Panc1 (cell line): ENCODE data around the gene RENBP.

ENCODE experiments used
- POLR2AphosphoS5 ChIP-seq: IDR thresholded peaks from 2 replicates; pipeline ENCODE4 v1.6.1; 2012; ENCODE audit warnings: mild to moderate bottlenecking, low read depth, low read length, moderate library complexity
- SIN3A ChIP-seq: IDR thresholded peaks from 2 replicates; pipeline ENCODE4 v1.6.1; 2012; ENCODE audit warnings: low read depth, mild to moderate bottlenecking, low read length, moderate library complexity, borderline replicate concordance; ENCODE audit not compliant: insufficient read depth
- TCF7L2 ChIP-seq: IDR thresholded peaks from 2 replicates; pipeline ENCODE4 v1.6.1; 2011; ENCODE audit warnings: mild to moderate bottlenecking, low read depth, low read length, inconsistent platforms
- TF ChIP-seq, protein P1 (sequence below): fragments of 450-650 bp; IDR thresholded peaks from 2 replicates; pipeline ENCODE4 v1.5.1; 2017; ENCODE audit warnings: mild to moderate bottlenecking
- TF ChIP-seq, protein P2 (sequence below), 2 experiments: IDR thresholded peaks; 2 replicates each; pipeline ENCODE4 v1.6.1; 2011 to 2012; ENCODE audit warnings: low read depth in 2 of 2, control low read depth in 1 of 2, low read length in 1 of 2, mild to moderate bottlenecking in 1 of 2, moderate library complexity in 1 of 2; ENCODE audit not compliant: insufficient read depth in 1 of 2

DNA sequence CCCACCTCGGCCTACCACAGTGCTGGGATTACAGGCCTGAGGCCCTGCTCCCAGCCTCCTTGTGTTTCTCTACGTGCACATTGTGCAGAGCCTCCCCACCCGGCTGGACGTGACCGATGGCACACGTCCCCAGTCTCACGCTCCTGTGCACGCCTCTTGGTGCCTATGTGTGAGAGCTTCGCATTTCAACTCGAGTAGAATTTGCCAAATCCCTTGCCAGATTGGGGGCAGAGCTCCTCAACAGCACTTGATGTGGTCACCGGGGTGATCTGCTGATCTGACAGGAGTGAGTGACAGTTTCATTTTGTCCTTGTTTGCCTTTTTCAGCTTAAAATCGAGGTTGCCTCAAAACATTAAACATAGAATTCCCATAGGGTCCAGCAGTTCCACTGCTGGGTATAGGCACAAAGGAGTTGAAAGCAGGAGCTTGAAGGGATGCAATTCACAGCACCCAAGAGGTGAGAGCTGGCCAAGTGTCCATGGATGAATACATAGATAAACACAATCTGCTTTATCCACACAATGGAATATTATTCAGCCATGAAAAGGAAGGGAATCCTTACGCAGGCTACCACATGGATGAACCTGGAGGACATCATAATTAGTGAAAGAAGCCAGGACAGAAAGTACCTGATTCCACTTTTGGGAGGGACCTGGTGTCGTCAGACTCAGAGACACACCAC lies 45.7 kb upstream of the RENBP start:
- TF ChIP-seq POLR2AphosphoS5: no peak
- TF ChIP-seq, protein P1, sequence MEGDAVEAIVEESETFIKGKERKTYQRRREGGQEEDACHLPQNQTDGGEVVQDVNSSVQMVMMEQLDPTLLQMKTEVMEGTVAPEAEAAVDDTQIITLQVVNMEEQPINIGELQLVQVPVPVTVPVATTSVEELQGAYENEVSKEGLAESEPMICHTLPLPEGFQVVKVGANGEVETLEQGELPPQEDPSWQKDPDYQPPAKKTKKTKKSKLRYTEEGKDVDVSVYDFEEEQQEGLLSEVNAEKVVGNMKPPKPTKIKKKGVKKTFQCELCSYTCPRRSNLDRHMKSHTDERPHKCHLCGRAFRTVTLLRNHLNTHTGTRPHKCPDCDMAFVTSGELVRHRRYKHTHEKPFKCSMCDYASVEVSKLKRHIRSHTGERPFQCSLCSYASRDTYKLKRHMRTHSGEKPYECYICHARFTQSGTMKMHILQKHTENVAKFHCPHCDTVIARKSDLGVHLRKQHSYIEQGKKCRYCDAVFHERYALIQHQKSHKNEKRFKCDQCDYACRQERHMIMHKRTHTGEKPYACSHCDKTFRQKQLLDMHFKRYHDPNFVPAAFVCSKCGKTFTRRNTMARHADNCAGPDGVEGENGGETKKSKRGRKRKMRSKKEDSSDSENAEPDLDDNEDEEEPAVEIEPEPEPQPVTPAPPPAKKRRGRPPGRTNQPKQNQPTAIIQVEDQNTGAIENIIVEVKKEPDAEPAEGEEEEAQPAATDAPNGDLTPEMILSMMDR: no peak
- TF ChIP-seq, protein P2, sequence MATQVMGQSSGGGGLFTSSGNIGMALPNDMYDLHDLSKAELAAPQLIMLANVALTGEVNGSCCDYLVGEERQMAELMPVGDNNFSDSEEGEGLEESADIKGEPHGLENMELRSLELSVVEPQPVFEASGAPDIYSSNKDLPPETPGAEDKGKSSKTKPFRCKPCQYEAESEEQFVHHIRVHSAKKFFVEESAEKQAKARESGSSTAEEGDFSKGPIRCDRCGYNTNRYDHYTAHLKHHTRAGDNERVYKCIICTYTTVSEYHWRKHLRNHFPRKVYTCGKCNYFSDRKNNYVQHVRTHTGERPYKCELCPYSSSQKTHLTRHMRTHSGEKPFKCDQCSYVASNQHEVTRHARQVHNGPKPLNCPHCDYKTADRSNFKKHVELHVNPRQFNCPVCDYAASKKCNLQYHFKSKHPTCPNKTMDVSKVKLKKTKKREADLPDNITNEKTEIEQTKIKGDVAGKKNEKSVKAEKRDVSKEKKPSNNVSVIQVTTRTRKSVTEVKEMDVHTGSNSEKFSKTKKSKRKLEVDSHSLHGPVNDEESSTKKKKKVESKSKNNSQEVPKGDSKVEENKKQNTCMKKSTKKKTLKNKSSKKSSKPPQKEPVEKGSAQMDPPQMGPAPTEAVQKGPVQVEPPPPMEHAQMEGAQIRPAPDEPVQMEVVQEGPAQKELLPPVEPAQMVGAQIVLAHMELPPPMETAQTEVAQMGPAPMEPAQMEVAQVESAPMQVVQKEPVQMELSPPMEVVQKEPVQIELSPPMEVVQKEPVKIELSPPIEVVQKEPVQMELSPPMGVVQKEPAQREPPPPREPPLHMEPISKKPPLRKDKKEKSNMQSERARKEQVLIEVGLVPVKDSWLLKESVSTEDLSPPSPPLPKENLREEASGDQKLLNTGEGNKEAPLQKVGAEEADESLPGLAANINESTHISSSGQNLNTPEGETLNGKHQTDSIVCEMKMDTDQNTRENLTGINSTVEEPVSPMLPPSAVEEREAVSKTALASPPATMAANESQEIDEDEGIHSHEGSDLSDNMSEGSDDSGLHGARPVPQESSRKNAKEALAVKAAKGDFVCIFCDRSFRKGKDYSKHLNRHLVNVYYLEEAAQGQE (IDR thresholded peaks at IDR 0.05; ENCODE audit: insufficient read depth in 1 of 2, low read depth in 2 of 2, low read length in 1 of 2): no peak
- TF ChIP-seq SIN3A: no peak
- TF ChIP-seq TCF7L2: no peak
